ENCODE measurements around the gene MRO.

MRO gene

DNA sequence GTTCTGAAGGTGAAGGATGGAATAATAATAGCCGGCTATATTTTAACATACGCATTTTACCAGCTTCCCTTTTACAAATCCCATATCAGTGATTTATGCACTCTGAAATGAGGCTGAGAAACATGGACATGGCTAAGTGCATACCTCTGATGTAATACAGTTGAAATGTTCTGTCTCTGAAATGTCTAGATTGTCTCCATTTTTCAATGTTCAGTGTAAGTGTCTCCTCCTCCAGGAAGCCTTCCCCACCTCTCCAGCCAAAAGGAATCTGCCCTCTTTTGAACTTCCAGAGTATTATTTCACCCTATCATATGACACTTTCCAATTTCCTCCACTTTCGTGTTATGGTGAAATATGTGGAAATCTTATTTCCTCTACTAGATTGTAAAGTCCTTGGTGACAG lies 29.6 kb upstream of the MRO start:
- Mint-ChIP-seq H3K4me1 (no peaks in the 10 kb centered on the region), H3K27me3 (ENCODE audit: low read depth) (no peaks in the 10 kb centered on the region), H3K4me3 (no peak overlapping the region), H3K9me3 (no peaks in the 10 kb centered on the region), H3K27ac (no peak overlapping the region), H3K36me3 (ENCODE audit: low read depth) (no peaks in the 10 kb centered on the region)
- TF ChIP-seq, protein P1, sequence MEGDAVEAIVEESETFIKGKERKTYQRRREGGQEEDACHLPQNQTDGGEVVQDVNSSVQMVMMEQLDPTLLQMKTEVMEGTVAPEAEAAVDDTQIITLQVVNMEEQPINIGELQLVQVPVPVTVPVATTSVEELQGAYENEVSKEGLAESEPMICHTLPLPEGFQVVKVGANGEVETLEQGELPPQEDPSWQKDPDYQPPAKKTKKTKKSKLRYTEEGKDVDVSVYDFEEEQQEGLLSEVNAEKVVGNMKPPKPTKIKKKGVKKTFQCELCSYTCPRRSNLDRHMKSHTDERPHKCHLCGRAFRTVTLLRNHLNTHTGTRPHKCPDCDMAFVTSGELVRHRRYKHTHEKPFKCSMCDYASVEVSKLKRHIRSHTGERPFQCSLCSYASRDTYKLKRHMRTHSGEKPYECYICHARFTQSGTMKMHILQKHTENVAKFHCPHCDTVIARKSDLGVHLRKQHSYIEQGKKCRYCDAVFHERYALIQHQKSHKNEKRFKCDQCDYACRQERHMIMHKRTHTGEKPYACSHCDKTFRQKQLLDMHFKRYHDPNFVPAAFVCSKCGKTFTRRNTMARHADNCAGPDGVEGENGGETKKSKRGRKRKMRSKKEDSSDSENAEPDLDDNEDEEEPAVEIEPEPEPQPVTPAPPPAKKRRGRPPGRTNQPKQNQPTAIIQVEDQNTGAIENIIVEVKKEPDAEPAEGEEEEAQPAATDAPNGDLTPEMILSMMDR (IDR thresholded peaks at IDR 0.05; ENCODE audit: unreplicated experiment in 3 of 3), result no peak

GRCh38 chr18:50848991-50849390 lies 29.2 kb upstream of the MRO start:
- Mint-ChIP-seq H3K4me1 (no peaks in the 10 kb centered on the region), H3K27me3 (ENCODE audit: low read depth) (no peaks in the 10 kb centered on the region), H3K9me3 (no peaks in the 10 kb centered on the region), H3K36me3 (ENCODE audit: low read depth) (no peaks in the 10 kb centered on the region), H3K4me3 (no peak overlapping the region), H3K27ac (no peak overlapping the region)
- TF ChIP-seq, protein P1 (IDR thresholded peaks at IDR 0.05; ENCODE audit: unreplicated experiment in 3 of 3), result no peak

- Mint-ChIP-seq H3K27ac (no peak overlapping the region), H3K36me3 (ENCODE audit: low read depth) (no peaks in the 10 kb centered on the region), H3K9me3 (no peaks in the 10 kb centered on the region), H3K4me3 (no peak overlapping the region), H3K4me1 (no peaks in the 10 kb centered on the region), H3K27me3 (ENCODE audit: low read depth) (no peaks in the 10 kb centered on the region)
- TF ChIP-seq, protein P1 (IDR thresholded peaks at IDR 0.05; ENCODE audit: unreplicated experiment in 3 of 3), result no peak
Measured at GRCh38 chr18:50848061-50848551, 28.3 kb upstream of the MRO start.

- Mint-ChIP-seq H3K9me3 (no peaks in the 10 kb centered on the region), H3K36me3 (ENCODE audit: low read depth) (no peaks in the 10 kb centered on the region), H3K4me1 (no peaks in the 10 kb centered on the region), H3K27me3 (ENCODE audit: low read depth) (no peaks in the 10 kb centered on the region), H3K27ac (no peak overlapping the region), H3K4me3 (no peak overlapping the region)
- TF ChIP-seq, protein P1 (IDR thresholded peaks at IDR 0.05; ENCODE audit: unreplicated experiment in 3 of 3), result no peak
Measured at GRCh38 chr18:50847192-50847591, 27.4 kb upstream of the MRO start.

GRCh38 chr18:50844960-50845359 lies 25.1 kb upstream of the MRO start:
- Mint-ChIP-seq H3K27me3 (ENCODE audit: low read depth) (no peaks in the 10 kb centered on the region), H3K27ac (no peak overlapping the region), H3K4me3 (no peak overlapping the region), H3K4me1 (no peaks in the 10 kb centered on the region), H3K36me3 (ENCODE audit: low read depth) (no peaks in the 10 kb centered on the region), H3K9me3 (no peaks in the 10 kb centered on the region)
- TF ChIP-seq, protein P1 (IDR thresholded peaks at IDR 0.05; ENCODE audit: unreplicated experiment in 3 of 3), result no peak

- TF ChIP-seq, protein P1 (IDR thresholded peaks at IDR 0.05; ENCODE audit: unreplicated experiment in 3 of 3), result no peak
- Mint-ChIP-seq H3K36me3 (ENCODE audit: low read depth) (no peaks in the 10 kb centered on the region), H3K4me1 (no peaks in the 10 kb centered on the region), H3K4me3 (no peak overlapping the region), H3K27me3 (ENCODE audit: low read depth) (peaks cover 4% of the 10 kb centered on the region), H3K27ac (no peak overlapping the region), H3K9me3 (no peaks in the 10 kb centered on the region)
Measured at GRCh38 chr18:50844554-50844953, 24.7 kb upstream of the MRO start.

Data from nephron (organoid).